Measurements from ENCODE around the gene ACAT2.

DNA sequence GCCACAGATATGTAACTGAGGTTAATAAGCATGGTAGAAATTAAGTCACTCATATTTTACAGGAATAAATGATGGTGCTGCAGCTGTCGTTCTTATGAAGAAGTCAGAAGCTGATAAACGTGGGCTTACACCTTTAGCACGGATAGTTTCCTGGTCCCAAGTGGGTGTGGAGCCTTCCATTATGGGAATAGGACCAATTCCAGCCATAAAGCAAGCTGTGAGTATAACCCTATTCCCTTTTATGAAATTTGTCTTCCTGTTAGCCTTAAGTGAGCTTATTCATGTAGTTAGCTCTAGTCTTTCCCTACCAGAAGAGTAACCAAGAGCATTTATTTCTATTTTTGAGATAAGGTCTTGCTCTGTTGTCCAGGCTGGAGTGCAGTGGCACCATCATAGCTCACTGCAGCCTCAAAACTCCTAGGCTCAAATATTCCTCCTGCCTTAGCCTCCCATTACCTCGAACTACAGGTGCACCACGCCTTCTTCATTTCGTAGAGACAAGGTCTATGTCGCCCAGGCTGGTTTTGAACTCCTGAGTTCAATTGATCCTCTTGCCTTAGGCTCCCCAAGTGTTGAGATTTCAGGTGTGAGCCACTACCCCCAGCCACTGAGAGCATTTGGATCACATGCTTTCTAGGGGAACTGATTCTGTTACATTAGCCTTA, 15.5 kb downstream of the ACAT2 start:
- no peak for TF ChIP-seq POLR2A (IDR thresholded peaks at IDR 0.05)
- TF ChIP-seq CTCF (IDR thresholded peaks at IDR 0.05): no peak
